Putamen (tissue), 1 donor: ENCODE results near the gene CACNA2D3.
"Not testable (repeated sequence)": the region's sequence is repeated elsewhere in the genome, so short reads cannot be mapped to it uniquely, and the experiment has no call there.

Source experiments
- DNase-seq: peaks from one replicate; pipeline ENCODE4 v3.0.0-alpha.2; 2016; ENCODE audit warnings: low spot score

The CACNA2D3 gene

DNA sequence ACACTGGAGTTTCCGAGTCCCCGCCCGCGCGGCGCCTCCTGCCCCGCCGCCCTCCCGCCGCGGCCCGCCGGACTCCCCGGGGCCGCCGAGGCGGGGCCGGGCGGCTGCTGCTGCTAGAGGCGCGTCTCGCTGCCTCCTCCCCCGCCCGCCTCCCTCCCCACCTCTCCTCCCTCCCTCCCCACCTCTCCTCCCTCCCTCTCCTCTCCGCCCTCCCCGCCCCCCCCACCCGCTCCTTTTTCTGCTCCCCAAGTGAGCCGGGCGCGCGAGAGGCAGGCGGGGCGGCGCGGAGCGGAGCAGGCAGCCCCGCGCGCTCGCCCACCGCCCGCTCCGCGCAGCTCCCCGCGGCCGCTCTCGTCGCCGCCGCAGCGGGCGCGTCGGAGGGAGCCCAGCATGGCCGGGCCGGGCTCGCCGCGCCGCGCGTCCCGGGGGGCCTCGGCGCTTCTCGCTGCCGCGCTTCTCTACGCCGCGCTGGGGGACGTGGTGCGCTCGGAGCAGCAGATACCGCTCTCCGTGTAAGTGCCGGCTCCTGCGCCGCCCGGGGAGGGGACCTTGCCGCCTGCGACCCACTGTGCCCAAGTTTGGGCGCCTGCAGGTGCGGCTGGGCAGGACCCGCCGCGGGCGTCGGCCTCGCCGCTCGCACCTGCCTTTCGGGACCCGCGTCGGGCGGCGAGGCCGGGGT lies at the start of gene CACNA2D3:
Gene CACNA2D3 (plus strand): TSS at position 229 of the 679 bp plus-strand sequence.
- no peak for DNase-seq

DNA sequence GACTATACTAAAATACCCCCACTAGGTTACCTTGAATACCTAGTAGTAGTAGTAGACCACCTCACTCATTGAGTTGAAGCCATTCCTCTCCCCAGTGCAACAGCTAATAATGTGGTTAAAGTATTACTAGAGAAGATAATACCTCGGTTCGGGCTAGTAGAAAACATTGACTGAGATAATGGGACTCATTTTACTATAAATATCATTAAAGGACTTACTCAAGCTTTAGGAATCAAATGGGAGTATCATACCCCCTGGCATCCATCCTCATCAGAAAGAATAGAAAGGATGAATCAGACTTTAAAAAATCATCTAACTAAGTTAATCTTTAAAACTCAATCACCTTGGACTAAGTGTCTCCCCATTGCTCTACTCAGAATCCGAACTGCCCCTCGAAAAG lies 49.0 kb upstream of the CACNA2D3 start:
- no peak for DNase-seq

DNA sequence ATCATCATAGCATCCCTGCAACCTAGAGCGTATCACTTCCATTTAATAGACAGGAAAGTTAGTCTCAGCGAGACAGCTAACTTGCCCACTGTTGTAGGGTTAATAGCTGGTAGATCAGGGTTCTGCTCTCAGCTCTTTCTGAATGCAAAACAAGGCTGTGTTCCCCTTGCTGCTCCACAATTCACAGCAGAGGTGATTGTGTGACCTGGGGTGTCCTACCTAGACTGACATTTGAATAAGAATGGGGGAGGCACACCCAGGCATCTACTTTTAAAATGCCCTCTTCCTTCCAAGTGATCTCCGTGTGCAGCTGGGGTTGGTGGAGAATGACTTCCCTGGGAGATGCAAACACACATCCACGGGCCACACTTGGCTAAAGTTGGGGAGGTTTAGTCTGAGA lies 43.0 kb upstream of the CACNA2D3 start:
- no peak for DNase-seq

DNA sequence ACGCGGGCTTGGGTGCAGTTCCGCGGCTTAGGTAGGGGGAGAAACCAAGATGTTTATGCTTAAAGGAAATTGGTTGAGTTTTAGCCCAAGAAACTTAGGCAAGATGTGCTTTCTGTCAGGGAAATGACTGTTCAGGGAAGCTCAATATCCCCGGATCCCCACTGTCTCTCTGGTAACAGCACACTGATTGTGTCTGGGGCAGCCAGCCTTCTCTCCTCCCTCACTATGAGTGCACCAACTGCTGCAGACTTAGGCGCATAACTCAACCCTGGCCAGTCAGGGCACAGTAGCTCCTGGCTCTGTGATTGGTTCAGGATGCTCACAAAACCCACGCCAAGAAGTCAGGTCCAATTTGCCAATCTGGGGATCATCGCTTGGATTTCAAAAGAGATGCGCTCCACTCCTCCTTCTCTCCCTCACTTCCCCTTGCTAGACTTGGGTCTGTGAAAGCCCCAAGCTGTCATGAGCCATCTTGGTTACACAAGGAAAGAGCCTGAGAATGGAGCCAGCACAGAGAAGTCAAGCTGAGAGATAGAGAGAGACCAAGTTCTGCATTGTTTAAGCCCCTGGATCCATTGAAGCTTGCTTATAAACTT lies 42.5 kb upstream of the CACNA2D3 start:
- DNase-seq: no peak

DNA sequence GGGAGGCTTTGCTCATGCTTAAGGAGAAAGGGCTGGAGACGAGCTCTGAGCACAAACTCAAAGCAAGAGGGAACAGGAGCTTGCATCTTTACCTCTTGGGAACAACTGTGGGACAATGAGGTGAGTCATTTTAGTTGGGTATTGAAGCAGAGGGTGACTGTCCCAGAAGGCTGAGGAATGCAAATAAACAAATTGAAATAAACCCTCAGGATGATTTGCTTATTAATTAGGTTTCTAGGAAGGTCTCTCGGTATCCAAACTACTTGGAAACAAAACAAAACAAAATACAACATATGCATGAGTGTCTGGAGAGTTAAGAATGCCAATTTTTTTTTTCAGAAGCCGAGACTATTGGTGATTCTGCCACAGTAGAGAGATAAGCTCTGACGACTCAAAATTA lies 38.4 kb upstream of the CACNA2D3 start:
- DNase-seq: no peak

DNA sequence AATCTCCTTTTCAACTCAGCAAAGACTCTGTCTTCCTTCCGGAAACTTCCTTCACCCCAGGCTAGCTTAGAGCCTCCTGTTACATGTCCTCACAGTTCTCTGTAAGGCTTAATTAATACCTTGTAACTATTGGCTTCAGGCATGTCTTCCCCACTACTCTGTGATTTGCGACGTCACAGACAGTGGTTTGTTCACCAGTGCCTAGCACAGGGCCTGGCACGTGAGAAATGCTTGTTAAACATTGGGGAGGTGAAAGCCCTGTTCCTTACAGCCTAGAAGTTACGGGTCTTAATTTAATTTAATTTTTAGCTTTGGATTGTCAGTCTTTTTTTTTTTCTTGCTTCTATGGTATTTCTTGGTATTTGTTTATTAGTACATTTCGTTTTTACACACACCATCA lies 36.4 kb upstream of the CACNA2D3 start:
- no peak for DNase-seq

DNA sequence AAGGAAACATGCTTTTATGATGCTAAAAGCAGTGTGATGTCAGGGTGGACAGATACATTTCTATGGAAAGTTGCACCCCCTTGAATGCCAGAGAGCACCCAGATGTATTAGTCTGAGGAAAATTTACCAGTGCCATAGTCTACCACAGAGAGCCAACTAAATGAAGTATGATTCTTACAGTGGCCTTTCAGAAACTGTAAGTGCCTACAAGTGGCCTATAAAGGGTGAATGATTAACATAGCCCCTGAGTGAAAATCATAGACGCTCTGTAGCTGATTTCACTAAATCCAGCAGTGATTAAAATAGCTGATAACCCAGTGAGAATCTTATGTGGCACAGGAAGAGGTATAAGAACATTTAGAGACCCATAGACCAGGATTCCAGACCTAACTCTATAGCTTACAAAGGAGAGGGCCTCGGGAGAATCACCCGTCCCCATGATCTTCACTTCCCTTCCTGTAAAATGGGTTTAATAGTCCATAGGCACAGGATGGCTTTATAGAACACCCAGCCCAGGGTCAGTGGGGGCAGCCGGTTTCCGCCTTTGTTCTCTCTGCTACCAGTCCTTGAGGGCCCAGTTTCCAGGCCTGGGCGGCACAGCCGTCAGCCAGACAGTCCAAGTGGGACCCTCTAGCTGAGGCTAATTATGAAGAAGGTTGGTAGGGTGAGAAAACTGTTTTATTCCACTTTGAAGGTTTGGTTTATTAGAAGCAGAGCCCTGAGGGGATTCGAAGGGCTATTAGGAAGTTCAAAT lies 35.5 kb upstream of the CACNA2D3 start:
- no peak for DNase-seq

DNA sequence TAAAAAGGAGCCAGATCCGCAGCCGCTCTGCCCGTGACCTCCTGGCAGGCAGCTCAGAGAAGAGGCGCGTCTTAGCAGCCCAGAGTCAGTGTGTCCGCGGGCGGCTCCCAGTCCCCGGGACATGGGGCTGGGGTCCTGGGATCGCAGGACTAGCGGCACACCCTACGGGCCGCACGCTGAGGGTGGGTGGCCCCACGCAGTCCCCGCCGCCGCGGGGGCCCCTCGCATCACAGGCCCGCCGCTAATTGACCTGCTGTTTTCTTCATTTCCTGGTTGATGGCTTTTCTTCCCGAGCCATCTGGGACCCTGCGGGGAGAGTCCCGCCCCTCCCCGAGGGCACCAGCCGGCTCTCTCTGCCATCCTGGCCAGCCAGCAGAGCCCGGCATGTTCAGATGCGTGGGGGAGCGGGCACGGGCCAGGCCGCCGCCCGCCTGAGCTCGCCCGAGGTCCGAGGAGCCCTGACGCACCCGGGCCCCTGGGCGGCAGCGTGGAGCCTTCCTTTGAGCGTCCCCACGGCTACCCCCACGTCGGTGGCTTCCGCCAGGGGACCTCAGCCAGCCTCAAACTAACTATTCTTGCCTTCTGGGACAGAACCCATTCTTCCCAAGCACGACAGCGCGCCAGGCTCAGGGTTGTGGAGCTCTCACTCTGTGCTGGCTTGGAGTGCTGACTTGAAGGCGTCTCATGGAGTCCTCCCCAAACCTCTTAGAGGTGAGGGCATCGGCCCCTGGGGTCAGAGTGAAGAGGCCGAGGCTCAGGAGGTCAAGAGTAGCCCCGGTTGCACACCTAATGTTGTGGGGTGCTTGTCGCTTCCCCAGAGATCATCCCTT lies 34.6 kb upstream of the CACNA2D3 start:
- no peak for DNase-seq

DNA sequence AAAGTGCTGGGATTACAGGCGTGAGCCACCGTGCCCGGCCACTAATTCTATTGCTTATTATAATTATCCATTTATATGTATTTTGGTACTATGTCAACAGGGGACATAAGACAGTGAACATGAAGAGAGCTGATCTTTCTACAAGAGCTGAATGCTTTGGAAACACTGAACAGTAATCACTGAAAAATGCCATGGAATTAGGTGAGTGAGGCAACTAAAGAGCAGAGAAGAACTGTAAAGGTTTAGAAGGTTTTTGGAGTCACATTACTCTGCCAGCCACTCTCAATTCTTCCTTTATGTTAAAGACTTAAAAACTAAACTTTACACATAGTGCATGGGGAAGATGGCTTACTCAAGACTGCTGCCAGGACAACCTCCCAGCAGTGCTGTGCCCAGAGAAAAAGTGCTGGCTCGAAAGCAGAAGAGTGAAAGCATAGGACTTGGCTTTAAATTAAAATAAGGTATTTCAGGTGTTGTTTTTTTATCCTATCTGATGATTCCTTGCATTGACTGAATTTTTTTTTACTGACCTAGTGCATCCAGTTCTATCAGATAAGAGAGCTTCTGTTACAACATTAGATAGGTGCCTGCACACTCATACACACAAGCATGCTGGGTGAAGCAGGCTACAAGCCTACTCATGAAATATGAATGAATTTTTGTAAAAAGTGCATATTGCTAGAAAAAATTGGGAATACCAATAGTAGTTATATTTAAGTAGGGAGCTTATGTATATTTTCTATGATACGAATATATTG lies 28.7 kb upstream of the CACNA2D3 start:
- DNase-seq: no peak

DNA sequence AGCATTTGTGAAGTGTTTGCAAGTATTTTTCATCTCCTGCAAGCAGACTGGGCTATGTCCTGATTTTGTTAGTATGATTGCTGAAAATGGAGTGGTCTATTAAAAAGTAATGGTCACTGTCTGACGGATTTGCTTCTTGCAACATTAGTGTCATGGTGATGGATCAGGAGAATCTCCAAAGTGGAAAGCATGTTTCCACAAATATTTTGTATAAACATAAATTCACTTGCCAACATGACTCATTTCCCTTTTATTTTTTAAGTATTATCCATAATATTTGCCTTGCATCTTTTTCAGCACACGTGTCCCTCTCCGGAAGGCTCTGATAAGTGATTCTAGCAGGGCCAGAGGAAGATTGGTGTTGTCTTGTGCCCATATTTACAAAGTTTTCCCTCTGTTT lies 27.4 kb upstream of the CACNA2D3 start:
- DNase-seq: no peak

DNA sequence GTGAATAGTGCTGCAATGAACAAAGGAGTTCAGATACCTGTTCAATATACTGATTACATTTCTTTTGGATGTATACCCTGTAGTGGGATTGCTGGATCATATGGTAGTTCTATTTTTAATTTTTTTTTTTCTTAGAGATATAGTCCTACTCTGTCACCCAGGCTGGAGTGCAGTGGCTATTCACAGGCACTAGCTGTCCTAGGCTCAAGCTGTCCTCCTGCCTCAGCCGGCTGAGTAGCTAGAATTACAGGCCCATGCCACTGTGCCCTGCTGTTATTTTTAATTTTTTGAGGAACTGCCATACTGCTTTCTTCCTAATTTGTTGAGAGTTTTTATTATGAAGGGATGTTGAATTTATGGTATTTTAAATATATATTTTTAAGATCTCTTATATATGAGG lies 23.0 kb upstream of the CACNA2D3 start:
- no peak for DNase-seq

DNA sequence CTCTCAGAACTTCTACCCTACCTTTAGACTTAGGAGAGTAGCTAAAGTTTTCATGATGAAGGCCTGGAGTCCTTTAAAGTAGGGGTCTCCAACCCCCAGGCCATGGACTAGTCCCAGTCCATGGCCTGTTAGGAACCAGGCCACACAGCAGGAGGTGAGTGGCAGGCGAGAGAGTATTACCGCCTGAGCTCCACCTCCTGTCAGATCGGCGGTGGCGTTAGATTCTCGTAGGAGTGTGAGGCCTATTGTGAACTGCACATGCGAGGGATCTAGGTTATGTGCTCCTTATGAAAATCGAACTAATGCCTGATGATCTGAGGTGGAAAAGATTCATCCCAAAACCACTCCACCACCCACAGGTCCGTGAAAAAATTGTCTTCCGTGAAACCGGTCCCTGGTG lies 18.3 kb upstream of the CACNA2D3 start:
- no peak for DNase-seq

DNA sequence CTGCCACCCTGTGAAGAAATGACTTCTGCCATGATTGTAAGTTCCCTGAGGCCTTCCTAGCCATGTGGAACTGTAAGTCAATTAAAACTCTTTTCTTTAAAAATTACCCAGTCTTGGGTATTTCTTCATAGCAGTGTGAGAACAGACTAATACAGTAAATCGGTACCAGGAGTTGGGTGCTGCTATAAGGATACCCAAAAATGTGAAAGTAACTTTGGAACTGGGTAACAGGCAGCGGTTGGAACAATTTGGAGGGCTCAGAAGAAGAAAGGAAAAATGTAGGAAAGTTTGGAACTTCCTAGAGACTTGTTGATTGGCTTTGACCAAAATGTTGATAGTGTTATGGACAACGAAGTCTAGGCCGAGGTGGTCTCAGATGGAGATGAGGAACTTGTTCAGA lies 6.2 kb upstream of the CACNA2D3 start:
- DNase-seq: not testable (repeated sequence)

DNA sequence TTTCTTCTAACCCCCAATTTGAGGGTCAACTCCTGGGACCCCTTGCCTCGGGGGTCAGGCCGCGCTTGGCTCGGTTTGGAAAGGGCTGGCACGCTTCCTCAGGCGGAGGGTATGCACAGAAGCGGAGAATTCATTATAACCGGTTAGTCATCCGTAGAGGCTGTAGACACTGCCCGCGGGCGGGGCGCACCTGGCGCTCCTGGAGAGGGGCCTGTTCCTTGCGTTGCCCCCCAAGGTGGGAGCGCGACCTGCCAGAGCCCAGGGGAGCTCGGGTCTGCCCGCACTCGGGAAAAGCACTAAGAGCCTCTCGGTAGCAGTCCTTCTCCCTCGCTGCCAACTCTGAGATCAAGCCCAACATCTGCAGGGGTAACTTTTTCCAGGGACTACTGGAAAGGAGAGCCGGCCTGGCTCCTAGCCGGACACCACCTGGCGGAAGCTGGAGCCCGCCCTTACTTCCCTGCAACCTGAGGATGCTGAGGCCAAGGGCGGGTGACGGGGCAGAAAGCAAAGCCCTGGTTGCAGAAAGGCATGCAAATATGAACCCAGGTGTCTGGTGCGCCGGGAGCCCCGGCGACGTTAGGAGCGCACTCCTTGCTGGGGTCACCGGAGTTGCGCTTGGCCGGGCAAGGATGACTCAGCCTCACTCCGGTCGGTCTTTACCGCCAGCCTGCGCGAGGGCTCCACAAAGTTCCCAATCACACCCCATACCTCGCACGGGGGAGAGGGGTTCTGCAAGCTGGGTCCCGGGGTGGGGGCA lies 1.5 kb upstream of the CACNA2D3 start:
- no peak for DNase-seq

DNA sequence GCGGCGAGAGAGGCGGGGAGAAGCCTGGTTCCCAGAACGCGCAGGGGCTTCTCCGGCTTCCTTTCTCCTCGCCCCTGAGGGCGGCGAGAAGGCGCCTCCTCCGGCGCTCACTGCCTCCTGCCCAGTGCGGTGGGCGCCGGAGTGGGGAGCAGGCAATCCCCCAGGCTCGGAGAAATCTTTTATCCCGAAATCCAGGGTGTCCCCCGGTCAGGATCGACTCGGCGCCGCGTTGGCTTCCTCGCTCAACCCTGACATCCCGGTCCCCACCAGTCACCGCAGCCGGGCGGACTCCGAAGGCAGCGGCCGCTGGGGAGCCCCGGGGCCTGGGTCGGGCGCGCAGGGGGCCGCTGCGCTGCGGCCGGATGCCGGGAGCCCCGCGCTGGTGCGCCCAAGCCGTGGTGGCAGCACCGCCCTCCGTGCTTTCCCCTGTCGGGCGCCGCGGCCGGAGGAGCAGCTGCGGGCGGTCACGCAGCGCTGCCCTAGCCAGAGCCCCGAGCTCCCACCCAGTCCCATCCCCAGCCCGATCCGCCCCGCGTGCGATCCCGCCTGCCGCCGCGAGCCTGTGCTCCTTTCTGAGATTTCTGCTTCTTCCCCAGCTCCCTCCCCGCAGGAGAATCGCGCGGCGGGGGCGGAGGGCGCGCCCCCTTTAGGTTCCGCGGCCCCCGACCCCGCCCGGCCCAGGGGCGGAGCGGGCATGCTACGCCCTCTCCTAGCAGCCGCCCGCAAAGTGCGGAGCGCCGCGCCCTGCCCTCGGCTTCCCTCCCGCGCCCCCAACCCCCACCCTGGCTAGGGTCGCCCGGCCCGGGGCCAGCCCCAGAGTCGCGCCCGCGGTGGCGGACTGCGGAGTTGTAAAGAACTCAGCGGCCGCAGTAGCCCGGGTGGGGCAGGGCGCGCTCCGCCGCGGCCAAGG lies 683 bp upstream of the CACNA2D3 start:
- DNase-seq: no peak

DNA sequence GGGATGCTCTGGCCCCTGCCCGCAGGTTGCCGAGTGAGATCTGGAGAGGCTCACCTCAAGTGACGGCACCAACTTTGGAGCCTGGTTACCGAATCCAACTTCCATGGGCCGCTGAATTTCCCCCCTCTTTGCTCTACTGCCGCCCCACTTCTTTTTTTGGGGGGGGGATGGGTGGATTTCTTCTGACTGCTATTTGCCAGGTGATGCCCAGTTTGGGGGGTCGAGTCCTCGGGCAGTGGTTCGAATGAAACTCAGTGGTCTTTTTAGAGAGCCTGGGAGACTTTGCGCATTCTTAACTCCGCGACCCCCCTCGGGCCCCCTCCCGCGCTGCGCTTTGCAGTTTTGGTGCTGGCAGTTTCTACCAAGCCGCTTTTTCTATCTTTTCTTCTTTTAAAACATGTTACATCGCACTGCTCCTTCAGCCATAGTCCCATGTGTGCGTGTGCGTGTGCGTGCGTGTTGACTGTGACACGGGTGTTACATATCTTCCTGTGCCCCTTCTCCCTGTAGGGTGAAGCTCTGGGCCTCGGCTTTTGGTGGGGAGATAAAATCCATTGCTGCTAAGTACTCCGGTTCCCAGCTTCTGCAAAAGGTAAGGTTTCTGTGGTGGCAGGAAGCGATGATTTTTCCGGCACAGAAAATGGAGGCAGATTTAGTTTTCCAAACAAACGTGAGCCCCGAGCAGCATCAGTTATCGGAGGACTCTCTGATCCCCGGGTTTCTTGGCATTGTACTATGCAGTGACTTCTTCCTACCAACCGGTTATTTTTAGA lies 837 bp downstream of the CACNA2D3 start:
- DNase-seq: no peak

DNA sequence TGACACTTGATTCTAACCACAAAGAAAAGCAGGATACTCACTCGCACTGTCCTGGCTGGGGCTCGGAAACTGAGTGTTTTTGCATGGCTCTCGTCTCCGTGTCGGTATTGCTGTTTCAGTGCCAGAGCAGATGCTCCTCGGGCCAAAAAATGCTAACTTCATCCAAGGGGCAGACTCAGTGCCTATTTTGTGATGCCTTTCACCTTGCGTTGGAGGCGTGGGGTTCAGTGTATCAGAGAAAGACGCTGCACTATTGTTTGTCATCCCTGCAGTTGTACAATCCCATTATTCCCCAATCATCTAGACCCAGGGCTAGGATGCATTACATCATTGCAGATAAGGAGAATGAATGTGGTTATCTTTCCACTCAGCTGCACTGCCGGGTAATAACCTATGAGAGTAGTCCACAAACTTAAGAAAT lies 1.4 kb downstream of the CACNA2D3 start:
- no peak for DNase-seq

DNA sequence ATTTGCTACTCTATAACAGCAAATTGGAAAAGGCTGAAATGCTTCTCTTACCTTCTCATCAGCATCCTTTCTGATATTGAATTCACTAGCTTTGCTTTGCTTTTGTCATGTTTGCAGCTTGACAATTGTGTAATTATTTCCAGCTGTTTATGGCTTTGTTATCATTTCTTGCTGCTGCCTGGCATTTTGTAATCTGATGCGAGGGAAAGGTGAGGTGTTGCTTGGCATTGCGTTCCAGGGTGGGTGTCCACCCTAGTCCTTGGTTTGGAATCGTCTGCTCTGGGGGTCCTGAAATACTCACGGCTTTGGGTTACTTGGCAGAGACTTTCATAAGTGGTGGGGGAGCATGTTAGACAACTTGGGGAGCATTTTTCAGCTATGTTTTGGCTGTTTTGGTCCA lies 2.9 kb downstream of the CACNA2D3 start:
- DNase-seq: no peak

DNA sequence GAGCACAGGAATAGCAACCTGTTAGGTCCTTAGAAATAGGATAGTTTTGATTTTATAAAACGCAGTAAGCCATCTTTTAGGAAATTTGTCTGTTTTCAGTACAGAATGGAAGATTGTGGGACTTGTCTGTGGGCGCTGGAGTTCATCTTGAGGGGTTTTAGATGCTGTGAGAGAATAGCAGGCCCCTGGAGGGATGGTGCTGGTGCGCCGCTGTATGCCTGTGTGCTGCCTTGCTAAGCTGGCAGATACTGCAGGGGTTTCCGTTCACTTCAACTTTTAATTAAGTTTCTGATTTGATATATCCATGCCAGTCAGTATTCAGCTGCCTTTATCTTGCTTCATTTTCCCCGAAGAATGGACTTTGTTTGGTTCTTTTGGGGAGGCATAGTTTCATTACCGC lies 4.2 kb downstream of the CACNA2D3 start:
- DNase-seq: no peak
